Astrocyte of the cerebellum (primary cell): ENCODE data around the gene SENP7.

Experiments
- DNase-seq: peaks from one replicate; pipeline ENCODE4 v3.0.0-alpha.2; 2011; ENCODE audit warnings: low read depth
- H3K4me3 ChIP-seq: 2 replicates; pipeline ENCODE4 v1.5.1; 2011; ENCODE audit warnings: mild to moderate bottlenecking, low read depth, low read length, moderate library complexity
- CTCF ChIP-seq: IDR thresholded peaks from 2 replicates; pipeline ENCODE4 v1.5.1; 2012; ENCODE audit warnings: low read length, low read depth, moderate library complexity, mild to moderate bottlenecking; ENCODE audit errors: missing control alignments
- in situ Hi-C: cut with HindIII; loops from 2 replicates; pipeline ENCODE4 v1.10.0; 2017; ENCODE audit warnings: low sequenced_read_pairs

The SENP7 gene

DNA sequence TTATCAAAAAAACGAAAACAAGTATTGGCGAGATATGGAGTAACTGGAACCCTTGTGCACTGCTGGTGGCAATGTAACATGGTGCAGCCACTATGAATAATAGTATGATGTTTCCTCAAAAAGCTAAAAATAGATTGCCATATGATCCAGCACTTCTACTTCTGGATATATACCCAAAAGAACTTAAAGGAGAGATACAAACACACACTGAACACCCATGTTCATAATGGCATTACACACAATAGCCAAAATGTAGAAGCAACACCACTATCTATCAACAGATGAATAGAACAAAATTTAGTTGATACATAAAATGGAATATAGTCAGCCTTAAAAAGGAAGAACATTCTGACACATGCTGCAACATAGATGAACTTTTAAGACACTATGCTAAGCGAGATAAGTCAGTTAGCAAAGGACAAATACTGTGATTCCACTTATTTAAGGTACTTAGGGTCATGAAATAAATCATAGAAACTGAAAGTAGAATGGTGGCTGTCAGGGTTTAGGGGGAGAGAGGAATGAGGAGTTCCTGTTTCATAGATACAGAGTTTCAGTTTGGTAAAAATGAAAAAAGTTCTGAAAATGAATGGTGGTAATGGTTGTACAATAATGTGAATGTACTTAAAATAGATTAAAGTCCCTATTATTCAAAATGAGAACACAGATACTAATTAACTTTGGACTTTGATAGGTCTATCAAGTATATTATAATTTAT lies 133.2 kb downstream of the SENP7 start:
- in situ Hi-C loops, result no loop called here
- no peak overlapping the region for H3K4me3 ChIP-seq
- DNase-seq, result no peak
- TF ChIP-seq CTCF, result no peak

- DNase-seq, result no peak
- no peak overlapping the region for H3K4me3 ChIP-seq
- in situ Hi-C loops, result no loop called here
- TF ChIP-seq CTCF, result no peak
Measured at GRCh38 chr3:101377796-101378195, 135.2 kb downstream of the SENP7 start.

DNA sequence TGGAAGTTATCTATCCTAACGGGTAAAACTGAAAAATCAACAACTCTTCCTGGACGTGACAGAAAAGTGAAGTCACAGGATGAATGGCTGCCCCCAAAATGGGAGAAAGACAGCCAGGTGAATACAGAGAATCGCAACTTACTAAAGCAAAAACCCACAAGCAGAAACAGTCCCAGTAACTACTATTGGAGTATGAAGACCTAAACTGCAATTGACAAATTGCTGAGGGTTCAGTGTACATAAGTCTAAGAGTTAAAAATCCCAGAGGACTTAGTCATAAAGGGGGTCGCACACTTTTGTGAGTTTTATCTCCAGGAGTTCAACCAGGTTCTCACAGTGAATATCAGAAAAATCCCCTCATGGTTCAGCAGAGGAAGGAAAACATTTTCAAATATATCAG lies 135.8 kb downstream of the SENP7 start:
- in situ Hi-C loops, result no loop called here
- no peak for TF ChIP-seq CTCF
- H3K4me3 ChIP-seq, result no peak overlapping the region
- DNase-seq, result no peak

DNA sequence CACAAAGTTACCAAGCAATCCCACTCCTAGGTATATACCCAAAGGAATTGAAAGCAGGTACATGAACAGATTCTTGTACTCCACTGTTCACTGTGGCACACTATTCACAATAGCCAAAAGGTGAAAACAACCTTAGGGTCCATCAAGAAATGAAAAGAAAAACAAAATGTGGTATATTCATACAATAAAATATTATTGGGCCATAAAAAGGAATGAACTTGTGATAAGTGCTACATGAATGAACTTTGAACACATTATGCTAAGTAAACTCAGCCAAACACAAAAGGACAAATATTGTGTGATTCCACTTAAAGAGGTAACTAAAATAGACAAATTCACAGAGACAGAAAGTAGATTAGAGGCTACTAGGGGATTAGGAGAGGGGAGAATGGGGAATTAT lies 137.4 kb downstream of the SENP7 start:
- H3K4me3 ChIP-seq, result no peak overlapping the region
- in situ Hi-C loops, result no loop called here
- no peak for TF ChIP-seq CTCF
- no peak for DNase-seq

DNA sequence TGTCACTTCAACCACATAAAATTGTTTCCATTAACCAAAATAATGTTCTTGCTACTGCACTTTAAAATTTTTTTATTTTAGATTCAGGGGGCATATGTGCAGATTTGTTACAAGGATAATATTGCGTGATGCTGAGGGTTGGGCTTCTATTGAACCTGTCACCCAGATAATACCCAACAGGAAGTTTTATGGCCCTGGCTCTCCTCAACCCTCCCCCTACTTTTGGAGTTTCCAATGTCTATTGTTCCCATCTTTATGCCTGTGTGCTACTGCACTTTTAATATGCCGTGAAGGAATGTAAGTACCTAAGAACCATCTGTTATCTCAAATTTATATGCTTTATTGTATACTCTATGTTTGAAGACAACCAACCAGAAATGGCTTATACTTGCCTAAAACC lies 150.6 kb downstream of the SENP7 start:
- no peak for DNase-seq
- in situ Hi-C loops, result no loop called here
- H3K4me3 ChIP-seq, result no peak overlapping the region
- no peak for TF ChIP-seq CTCF

DNA sequence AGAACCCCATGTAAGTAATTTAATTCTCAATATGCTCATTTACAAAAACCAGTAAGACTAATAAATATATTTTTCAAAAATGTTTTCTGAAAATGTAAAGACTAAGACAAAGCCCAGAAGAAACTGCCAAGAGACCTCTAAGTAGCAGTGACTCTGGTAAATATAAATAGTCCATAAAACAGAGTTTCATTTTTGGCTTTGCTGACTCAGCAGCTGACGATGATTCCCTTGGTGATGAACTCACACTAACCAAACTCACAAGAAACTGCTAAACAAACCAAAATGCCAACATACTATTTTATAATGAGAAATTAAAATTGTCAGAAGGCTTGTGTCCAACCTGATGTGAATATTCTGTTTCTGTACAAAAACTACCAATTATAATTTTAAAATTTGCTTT lies 161.2 kb downstream of the SENP7 start:
- DNase-seq, result no peak
- no peak for TF ChIP-seq CTCF
- in situ Hi-C loops, result no loop called here
- no peak overlapping the region for H3K4me3 ChIP-seq
